Suprapubic skin (tissue), 4 donors: ENCODE data around the gene MAGI1. TPM values are rescaled to one million over a fixed set of nuclear protein-coding genes. Genes with fewer than 3 reads are reported as not detected.

ENCODE experiments used
- DNase-seq, 2 donors: peaks; one replicate each; pipeline ENCODE4 v3.0.0-alpha.2; 2019; ENCODE audit warnings: low spot score in 2 of 2
- H3K27ac ChIP-seq: fragments of 200-600 bp; sonication (generic); one replicate; pipeline ENCODE4 v1.5.1; 2019
- H3K27me3 ChIP-seq: fragments of 200-600 bp; sonication (generic); one replicate; pipeline ENCODE4 v1.5.1; 2019
- H3K36me3 ChIP-seq: fragments of 200-600 bp; sonication (generic); one replicate; pipeline ENCODE4 v1.5.1; 2019
- H3K4me1 ChIP-seq: fragments of 200-600 bp; sonication (generic); one replicate; pipeline ENCODE4 v1.5.1; 2019
- H3K4me3 ChIP-seq: fragments of 200-600 bp; sonication (generic); one replicate; pipeline ENCODE4 v1.5.1; 2019; ENCODE audit warnings: mild to moderate bottlenecking
- H3K9me3 ChIP-seq: fragments of 200-600 bp; sonication (generic); one replicate; pipeline ENCODE4 v1.5.1; 2019
- CTCF ChIP-seq, 2 donors: fragments of 200-600 bp in 1 of 2; fragments of 450-650 bp in 1 of 2; sonication (generic) in 1 of 2; IDR thresholded peaks; one replicate each; pipeline ENCODE4 v1.5.1; 2016 to 2019; ENCODE audit warnings: antibody characterized with exemption in 2 of 2, mild to moderate bottlenecking in 1 of 2, moderate library complexity in 1 of 2
- EP300 ChIP-seq: sonication (generic); formaldehyde crosslinking; IDR thresholded peaks from one replicate; pipeline ENCODE4 v1.6.1; 2017; ENCODE audit warnings: antibody characterized with exemption
- POLR2A ChIP-seq, 2 donors: fragments of 450-650 bp; IDR thresholded peaks; one replicate each; pipeline ENCODE4 v1.6.1; 2017; ENCODE audit warnings: antibody characterized with exemption in 2 of 2, mild to moderate bottlenecking in 2 of 2, moderate library complexity in 2 of 2
- POLR2AphosphoS5 ChIP-seq, 3 donors: sonication (generic); formaldehyde crosslinking; IDR thresholded peaks; one replicate each; pipeline ENCODE4 v1.6.1; 2017; ENCODE audit warnings: antibody characterized with exemption in 3 of 3
- WGBS: methylation state at CpG from one replicate; pipeline ENCODE4 v1.1.5; 2018; 5-methylcytosine and 5-hydroxymethylcytosine counted together
- total RNA-seq, 4 donors: library from RNA; depleted of rRNA; stranded (reverse); fragments of >200 nt; gene quantifications; one replicate each; pipeline ENCODE4 v1.1.0, GENCODE V29; 2016

MAGI1 gene
- total RNA-seq, 4 donors from 2014 or later = 37.9 to 71.5 (median 48.6) TPM

DNA sequence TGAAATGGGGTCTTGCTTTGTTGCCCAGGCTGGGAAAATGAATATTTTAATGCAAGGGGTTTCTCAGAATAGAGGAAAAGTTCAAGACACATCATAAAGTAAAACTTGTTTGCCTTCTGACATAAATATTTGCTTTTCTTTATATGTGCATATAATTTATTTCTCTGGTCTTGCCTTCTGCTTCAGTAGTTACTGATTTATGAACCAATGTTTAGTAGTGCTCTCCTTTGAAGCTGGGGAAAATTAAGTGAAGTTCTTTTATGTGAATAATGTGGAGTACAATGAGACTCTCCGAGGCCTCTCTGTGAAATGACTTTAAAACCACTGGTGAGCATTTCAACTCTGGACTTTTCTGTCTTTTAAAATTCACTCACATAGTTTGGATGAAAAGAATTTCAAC, 55.6 kb downstream of the MAGI1 start:
- Histone ChIP-seq H3K4me3 (no peak overlapping the region), H3K36me3 (no peaks in the 10 kb centered on the region), H3K27me3 (no peaks in the 10 kb centered on the region), H3K27ac (no peak overlapping the region), H3K4me1 (peaks cover 8% of the 10 kb centered on the region), H3K9me3 (no peaks in the 10 kb centered on the region)
- WGBS = 64% methylated on average over 1 of the region's 1 CpG
- no peak for DNase-seq
- TF ChIP-seq POLR2A (IDR thresholded peaks at IDR 0.05) (no peak), CTCF (IDR thresholded peaks at IDR 0.05) (no peak), POLR2AphosphoS5 (IDR thresholded peaks at IDR 0.05) (no peak), EP300 (no peak)

GRCh38 chr3:65979731-65980130, 59.0 kb downstream of the MAGI1 start:
- Histone ChIP-seq H3K4me1 (peaks cover 8% of the 10 kb centered on the region), H3K9me3 (no peaks in the 10 kb centered on the region), H3K27me3 (no peaks in the 10 kb centered on the region), H3K36me3 (no peaks in the 10 kb centered on the region), H3K27ac (no peak overlapping the region), H3K4me3 (no peak overlapping the region)
- 50% methylated on average over 4 of the region's 4 CpGs for WGBS
- DNase-seq = no peak
- TF ChIP-seq POLR2A (IDR thresholded peaks at IDR 0.05) (no peak), CTCF (IDR thresholded peaks at IDR 0.05) (no peak), POLR2AphosphoS5 (IDR thresholded peaks at IDR 0.05) (no peak), EP300 (no peak)

GRCh38 chr3:65979162-65979561, 59.6 kb downstream of the MAGI1 start:
- no peak for DNase-seq
- Histone ChIP-seq H3K4me3 (no peak overlapping the region), H3K27ac (no peak overlapping the region)

GRCh38 chr3:65978116-65978515, 60.6 kb downstream of the MAGI1 start:
- TF ChIP-seq POLR2A (IDR thresholded peaks at IDR 0.05) (no peak), EP300 (no peak), POLR2AphosphoS5 (IDR thresholded peaks at IDR 0.05) (no peak), CTCF (IDR thresholded peaks at IDR 0.05) (no peak)

More at GRCh38 chr3:65979162-65979561, 59.6 kb downstream of the MAGI1 start:
- Histone ChIP-seq H3K4me1 (peaks cover 8% of the 10 kb centered on the region), H3K36me3 (no peaks in the 10 kb centered on the region), H3K27me3 (no peaks in the 10 kb centered on the region), H3K9me3 (no peaks in the 10 kb centered on the region)
- TF ChIP-seq POLR2AphosphoS5 (IDR thresholded peaks at IDR 0.05) = no peak
- no peak for TF ChIP-seq EP300
- TF ChIP-seq CTCF (IDR thresholded peaks at IDR 0.05) = no peak
- TF ChIP-seq POLR2A (IDR thresholded peaks at IDR 0.05) = no peak
- 16% methylated on average over 6 of the region's 6 CpGs for WGBS

GRCh38 chr3:65975032-65975431, 63.7 kb downstream of the MAGI1 start:
- H3K9me3 ChIP-seq = no peaks in the 10 kb centered on the region
- no peaks in the 10 kb centered on the region for H3K27me3 ChIP-seq
- peaks cover 8% of the 10 kb centered on the region for H3K4me1 ChIP-seq
- TF ChIP-seq CTCF (IDR thresholded peaks at IDR 0.05) = no peak
- no peak for TF ChIP-seq EP300
- no peak for TF ChIP-seq POLR2A (IDR thresholded peaks at IDR 0.05)
- TF ChIP-seq POLR2AphosphoS5 (IDR thresholded peaks at IDR 0.05) = no peak
- no peak for DNase-seq
- WGBS = 73% methylated on average over 3 of the region's 3 CpGs
- H3K27ac ChIP-seq = no peak overlapping the region
- H3K4me3 ChIP-seq = no peak overlapping the region
- no peaks in the 10 kb centered on the region for H3K36me3 ChIP-seq

More at GRCh38 chr3:65978116-65978515, 60.6 kb downstream of the MAGI1 start:
- Histone ChIP-seq H3K27ac (no peak overlapping the region), H3K27me3 (no peaks in the 10 kb centered on the region), H3K4me3 (no peak overlapping the region), H3K9me3 (no peaks in the 10 kb centered on the region), H3K4me1 (peaks cover 8% of the 10 kb centered on the region), H3K36me3 (no peaks in the 10 kb centered on the region)
- DNase-seq = no peak
